ENCODE data around the gene ARRDC5.
"Not testable (repeated sequence)": the region's sequence is repeated elsewhere in the genome, so short reads cannot be mapped to it uniquely, and the experiment has no call there.

The ARRDC5 gene

DNA sequence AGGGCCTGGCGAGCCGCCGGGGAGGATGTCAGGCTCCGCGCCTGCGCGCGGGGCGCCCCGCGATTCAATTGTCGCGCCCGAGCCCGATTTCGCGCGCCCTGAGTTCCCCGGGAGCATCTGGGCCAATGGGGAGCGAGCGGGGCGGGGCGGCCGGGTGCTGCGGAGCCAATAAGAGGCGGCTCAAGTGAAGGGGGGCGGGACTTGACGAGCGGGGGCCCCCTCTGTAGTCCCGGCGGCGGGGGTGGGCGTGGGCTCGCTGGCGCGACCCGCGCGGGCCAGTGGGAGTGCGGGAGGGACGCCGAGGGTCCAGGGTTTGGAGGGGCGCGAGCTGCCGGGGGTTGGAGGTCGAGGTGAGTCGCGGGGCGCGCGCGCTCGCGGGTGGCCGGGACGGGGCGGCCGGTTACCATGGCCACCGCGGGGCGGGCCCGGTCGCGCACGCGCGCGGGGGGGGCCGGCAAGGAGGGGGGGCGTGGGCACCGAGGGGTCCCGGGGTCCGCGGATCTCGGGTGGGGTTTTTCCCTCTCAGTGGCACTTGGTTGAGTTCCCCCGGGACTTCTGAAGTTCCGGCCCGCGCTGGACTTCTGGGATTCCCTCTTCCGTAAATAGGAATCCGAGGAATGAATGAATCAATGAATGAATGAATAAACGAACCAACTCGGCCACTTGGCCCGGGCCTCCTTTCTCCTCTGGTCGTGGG lies 7.3 kb upstream of the ARRDC5 start:
- peak in 1 of 2 experiments; percentile 34 for DNase-seq

DNA sequence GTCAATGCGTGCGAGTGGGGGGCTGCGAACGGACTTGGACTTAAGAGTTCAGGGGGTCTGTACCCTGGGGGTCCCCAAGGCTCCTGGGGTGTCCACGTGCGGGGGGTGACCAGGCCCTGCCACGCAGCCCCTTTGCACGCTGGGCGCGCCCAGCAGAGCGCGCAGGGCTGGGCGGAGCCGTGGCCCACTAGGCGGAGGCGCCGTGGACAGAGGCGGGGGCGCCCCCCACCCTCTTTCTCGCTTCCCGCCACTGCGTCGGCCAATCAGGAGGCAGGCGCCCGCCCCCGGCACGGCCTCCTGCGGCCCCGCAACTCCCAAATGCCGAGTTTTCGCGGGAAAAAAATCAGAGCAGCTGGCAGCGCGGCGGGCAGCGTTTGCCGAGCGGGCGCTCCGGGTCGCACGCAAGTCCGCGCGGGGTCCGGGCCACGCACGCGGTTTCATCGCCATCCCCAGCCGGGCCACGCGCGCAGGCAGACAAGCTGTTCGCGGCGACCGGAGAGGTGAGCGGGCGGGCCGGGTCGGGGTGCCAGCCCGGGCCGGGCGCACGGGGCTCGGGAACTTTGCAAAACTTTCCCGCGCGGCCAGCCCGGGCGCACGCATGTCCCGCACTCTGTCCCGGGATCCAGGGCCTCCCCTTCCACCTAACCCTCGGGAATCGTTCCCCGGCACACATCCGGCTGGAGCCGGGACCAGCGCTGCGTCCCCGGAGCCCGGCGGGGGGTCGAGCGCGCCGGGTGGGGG lies 6.6 kb upstream of the ARRDC5 start, which contains the start of gene UHRF1:
TSS of gene UHRF1 (plus strand) at position 346 of the 741 bp plus-strand sequence. CDS start 1,385 bp downstream, outside the sequence.
- DNase-seq: no peak

GRCh38 chr19:4908781-4909155 lies 6.1 kb upstream of the ARRDC5 start:
- DNase-seq: no peak

GRCh38 chr19:4908360-4908759 lies 5.7 kb upstream of the ARRDC5 start:
- DNase-seq: no peak

GRCh38 chr19:4906963-4907362 lies 4.3 kb upstream of the ARRDC5 start:
- DNase-seq: no peak

GRCh38 chr19:4904481-4904880 lies 1.8 kb upstream of the ARRDC5 start:
- DNase-seq: no peak

- not testable (repeated sequence) for DNase-seq
Observed at GRCh38 chr19:4900879-4901278, 1.8 kb downstream of the ARRDC5 start.

- no peak for DNase-seq
Observed at GRCh38 chr19:4897146-4897545, 5.5 kb downstream of the ARRDC5 start.

DNA sequence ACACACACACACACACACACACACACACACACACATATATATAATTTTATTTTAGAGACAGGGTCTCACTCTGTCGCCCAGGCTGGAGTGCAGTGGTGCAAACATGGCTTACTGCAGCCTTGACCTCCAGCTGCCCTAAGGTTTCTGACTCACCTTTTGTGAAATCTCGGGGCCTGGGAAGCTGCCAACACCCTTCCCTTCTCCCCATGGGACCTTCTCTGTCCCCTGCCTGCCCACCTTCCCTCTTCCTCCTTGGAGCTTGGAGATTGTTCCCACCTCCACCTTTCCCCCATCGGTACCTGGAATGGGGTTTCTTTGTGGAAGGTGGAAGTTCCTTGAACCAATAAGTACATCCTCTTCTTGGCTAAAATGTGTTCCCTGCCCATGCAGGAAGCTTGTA lies 6.3 kb downstream of the ARRDC5 start:
- DNase-seq: no peak

GRCh38 chr19:4892962-4893361 lies 9.7 kb downstream of the ARRDC5 start:
- DNase-seq: not testable (repeated sequence)

- DNase-seq: no peak
Observed at GRCh38 chr19:4891066-4891465, 11.6 kb downstream of the ARRDC5 start.

DNA sequence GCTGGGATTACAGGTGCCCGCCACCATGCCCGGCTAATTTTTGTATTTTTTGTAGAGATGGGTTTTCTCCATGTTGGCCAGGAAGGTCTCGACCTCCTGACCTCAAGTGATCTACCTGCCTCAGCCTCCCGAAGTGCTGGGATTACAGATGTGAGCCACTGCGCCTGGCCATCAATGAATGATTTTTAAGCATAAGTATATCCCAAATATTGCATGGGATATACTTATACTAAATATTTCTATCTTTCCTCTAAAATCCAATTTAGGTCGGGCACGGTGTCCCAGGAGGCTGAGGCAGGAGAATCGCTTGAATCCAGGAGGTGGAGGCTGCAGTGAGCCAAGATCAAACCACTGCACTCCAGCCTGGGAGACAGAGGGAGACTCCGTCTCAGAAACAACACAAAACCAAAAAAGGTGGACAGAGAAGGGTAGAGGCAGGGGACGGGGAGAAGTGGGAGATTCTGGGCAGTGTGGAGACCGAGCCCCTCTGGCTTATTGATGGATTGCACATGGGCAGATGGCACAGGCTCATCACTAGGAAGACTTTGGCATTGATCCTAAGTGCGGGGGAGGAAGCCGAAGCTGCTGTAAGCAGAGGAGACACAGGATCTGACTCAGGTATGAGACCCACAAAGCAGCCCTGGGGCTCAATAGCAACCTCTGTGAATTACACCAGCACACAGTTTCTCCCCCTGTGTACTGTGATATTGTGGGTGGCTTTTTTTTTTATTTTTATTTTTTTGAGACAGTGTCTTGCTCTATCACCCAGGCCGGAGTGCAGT lies 13.5 kb downstream of the ARRDC5 start:
- DNase-seq: no peak

DNA sequence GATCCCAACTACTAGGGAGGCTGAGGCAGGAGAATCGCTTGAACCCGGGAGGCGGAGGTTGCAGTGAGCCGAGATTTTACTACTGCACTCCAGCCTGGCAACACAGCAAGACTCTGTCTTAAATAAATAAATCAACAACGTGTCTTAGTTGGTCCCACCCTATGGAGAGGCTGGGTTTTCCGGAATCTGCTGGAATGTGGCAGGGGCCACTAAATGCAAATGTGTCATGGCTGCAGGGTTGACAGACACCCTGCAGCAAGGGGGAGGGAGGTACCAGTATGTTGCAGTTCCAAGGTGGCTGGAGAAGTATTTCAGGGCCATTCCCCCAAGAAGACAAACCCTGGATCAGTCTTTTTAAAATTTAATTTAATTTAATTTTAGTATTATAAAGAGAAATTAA lies 14.9 kb downstream of the ARRDC5 start:
- not testable (repeated sequence) for DNase-seq

- DNase-seq: not testable (repeated sequence)
Observed at GRCh38 chr19:4884993-4885392, 17.7 kb downstream of the ARRDC5 start.

- DNase-seq: not testable (repeated sequence)
Observed at GRCh38 chr19:4882874-4883273, 19.8 kb downstream of the ARRDC5 start.

DNA sequence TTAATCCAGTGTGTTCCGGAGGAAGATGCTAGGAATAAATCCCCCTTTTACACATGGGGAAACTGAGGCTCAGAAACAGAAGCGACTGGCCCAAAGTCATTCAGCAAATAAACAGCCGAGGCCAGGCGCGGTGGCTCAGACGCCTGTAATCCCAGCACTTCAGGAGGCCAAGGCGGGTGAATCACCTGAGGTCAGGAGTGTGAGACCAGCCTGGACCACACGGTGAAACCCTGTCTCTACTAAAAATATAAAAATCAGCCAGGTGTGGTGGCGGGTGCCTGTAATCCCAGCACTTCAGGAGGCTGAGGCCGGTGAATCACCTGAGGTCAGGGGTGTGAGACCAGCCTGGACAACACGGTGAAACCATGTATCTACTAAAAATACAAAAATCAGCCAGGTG lies 23.7 kb downstream of the ARRDC5 start:
- DNase-seq: no peak

DNA sequence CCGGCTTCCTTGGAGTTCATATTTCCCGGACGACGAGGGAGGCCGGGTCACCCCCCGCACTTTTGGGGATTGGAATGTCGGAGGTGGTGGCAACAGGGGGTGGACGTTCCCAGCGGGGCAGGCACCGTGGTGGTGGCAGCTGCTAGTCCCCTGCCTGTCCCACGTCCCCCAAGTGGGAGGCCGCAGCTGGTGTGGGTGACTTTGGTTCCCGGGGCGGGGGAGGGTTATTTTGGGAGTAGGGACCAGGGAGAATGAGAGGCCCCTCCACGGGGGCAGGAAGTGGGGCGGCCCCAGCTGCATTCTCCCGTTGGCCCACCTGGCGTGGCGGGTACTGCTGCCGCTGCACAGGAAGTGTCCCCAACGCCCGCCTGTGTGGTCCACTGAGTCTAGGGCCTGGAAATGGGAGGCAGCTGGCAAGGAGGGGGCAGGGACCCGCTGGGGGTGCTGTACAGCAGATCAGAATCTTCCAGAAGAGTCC lies 24.2 kb downstream of the ARRDC5 start:
- DNase-seq: no peak

DNA sequence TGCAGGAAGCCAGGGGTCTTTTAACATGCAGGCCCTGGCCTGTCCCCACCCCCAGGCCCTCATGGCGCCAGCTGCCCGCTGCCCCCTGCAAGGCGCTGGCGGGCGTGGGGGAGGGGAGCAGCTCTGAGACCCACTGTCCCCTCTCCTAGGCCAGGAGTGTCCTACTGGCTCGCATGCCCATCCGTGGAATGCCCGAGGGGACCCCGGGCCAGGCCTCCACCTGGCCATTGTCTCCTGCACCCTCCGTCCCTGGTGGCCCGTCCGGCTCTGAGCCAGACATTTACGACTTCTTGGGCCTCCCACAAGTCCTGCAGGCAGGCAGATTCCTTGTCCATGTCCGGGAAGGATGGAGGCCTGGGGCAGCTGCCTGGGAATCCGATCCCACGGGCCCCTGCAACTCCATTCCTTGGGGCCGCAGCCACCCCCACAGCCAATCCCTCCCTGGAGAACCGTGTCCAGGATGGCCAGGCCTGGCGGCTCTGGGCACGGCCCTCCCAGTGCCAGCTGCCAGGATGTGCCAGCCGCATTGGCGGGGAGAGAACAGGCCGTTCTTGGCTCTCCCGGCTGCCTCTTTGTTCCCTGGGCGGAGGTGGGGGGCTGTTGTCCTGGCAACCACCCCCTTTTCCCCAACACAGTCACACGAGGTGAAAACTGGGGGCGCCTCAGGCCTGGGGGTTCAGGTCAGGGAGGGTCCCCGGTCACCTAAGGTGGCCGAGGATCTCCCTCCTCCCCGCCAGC lies 24.8 kb downstream of the ARRDC5 start:
- no peak for DNase-seq

DNA sequence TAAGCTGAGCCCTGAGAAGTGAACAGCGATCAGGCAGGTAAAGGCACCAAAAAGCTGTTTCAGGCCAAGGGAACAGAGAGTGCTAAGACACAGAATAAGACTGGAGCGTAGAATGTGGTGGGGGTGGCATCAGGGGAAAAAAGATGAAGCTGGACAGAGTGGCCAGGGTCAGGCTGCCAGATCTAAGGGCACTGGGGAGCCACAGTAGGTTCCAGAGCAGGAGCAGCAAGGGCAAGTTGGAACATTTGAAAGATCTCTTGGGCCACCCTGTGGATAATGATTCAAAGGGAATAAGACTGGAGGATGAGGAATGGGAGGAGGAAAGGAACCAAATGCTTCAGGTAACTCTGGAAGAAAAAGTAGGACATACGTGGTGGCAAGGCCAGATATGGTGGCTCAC lies 28.8 kb downstream of the ARRDC5 start:
- DNase-seq: no peak

DNA sequence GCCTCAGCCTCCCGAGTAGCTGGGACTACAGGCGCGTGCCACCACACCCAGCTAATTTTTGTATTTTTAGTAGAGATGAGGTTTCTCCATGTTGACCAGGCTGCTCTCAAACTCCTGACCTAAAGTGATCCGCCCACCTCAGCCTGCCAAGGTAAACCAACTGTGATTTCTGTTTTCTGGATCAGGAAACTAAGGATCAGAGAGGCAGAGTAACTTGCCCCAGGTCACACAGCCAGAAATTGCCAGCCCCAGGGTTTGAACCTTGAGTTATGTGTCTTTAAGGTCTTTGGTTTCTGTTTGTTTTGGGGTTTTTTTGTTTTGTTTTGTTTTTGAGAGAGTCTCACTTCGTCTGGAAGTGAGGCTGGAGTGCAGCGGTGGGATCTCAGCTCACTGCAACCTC lies 31.0 kb downstream of the ARRDC5 start:
- DNase-seq: no peak

DNA sequence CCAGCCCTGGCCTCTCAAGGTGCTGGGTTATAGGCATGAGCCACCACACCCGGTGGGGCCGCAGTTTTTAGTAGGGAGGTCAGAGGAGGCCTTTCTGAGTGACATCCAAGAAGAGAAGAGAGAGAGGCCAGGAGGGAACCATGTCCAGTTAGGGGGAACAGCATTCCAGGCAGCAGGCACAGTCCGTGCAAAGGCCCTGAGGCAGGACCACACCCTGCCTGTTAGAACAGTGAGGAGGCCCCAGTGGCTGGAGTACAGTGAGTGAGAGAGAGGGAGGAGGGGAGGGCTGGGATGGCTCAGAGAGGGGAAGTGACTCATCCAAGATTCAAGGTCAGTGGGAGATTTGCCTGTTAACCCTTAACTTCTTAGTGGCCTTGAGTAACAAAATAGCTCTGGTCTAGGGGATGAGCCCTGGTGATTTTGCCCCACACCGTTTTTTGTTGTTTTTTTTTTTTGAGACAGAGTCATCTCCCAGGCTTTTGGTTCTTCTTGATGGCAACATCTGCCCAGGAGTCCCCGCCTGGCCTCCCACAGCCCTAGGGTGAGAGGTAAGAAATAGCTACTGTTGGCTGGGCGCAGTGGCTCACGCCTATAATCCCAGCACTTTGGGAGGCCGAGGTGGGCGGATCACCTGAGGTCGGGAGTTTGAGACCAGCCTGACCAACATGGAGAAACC lies 32.5 kb downstream of the ARRDC5 start:
- DNase-seq: no peak

DNA sequence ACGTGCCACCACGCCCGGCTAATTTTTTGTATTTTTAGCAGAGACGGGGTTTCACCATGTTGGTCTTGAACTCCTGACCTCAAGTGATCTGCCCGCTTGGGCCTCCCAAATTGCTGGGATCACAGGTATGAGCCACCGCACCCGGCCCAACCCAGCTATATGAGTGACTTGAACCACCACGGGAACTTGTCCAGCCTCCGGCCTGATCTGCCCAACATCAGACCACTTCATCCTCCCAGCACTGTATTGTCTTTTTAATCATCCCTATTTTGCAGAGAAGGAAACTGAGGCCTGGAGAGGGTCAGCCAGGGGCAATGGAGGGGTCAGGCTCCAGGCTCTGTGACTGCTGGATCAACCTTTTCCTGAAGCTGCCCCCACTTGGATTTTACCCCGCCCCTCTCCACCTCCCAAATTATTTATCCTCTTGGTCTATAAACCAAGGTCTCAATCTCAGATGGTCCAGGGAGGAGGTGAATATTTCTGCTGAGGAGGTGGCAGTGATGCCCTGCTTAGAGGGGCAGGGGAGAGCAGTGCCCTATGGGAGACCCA lies 34.3 kb downstream of the ARRDC5 start:
- no peak for DNase-seq
